GM18873 (cell line): ENCODE data around the gene MYL2.
"Not testable (repeated sequence)": the region's sequence is repeated elsewhere in the genome, so short reads cannot be mapped to it uniquely, and the experiment has no call there.

Experiments
- ATAC-seq: cut with Tn5 transposase; IDR thresholded peaks from one replicate; pipeline ENCODE4 v1.9.1; 2021; ENCODE audit warnings: mild to moderate bottlenecking, moderate library complexity, moderate number of reproducible peaks; ENCODE audit not compliant: unreplicated experiment, low FRiP score

MYL2 gene, protein sequence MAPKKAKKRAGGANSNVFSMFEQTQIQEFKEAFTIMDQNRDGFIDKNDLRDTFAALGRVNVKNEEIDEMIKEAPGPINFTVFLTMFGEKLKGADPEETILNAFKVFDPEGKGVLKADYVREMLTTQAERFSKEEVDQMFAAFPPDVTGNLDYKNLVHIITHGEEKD

DNA sequence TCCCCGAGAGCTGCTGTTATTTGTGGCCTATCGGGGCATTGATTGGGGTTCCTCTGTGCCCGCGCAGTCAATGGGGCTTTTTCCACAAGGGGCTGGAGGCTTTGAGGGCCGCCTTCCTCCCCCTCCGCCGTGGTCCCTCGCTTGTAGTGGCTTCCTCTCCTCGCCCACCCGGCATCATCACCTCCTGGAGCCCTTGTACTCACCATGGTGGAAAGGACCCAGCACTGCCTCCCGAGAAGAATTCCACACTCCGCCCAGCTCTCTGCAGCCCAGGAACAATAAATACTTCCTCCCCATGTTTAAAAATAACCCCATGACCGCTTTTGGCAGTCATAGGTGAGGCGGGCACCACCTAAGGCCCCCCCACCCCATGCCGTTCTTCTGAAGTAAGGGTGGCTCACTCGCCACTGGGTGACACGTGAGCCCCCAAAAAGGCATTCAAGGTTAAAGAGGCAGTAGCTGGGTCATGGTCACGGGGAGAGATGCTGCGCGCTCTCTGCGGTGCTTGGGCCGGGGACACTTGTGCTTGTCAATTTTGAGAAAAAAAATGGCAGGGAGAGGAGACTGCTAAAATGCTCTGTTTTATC, at the start of gene MYL2:
Gene MYL2, minus strand, starts transcription at position 256 of the 587 bp plus-strand sequence. Its CDS starts 50 bp downstream, at position 206.
- ATAC-seq = no peak

DNA sequence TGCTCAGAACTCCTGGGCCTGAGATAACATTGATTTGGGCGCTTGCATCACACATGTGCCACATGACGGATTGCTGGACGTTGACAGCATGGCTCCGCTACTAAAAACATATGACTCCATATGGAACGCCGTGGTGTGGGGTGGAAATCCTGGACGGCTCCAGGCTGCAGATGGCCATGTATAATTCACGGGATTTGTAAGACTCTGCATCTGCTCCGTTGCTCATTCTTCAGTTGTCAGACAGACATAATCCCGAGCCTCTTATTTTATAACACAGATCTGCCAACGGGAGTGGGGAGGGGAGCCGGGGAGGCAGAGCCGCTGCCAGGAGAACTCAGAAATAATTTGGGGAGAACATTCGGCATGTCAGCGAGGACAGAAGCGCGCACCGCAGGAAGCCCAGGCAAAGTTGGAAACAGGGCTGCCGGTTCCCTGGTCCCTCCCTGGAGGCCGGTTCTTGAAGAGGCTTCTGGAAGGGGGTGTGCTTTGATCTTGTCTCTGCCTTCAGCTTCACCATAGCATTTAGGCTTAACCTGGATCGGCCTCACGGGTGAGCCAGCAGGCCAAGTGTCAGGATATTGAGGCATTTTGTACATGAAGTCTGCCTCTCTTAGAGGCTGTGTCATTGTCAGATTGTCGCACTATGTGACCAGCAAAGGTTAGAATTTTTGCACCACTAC, 45.8 kb upstream of the MYL2 start:
- no peak for ATAC-seq

DNA sequence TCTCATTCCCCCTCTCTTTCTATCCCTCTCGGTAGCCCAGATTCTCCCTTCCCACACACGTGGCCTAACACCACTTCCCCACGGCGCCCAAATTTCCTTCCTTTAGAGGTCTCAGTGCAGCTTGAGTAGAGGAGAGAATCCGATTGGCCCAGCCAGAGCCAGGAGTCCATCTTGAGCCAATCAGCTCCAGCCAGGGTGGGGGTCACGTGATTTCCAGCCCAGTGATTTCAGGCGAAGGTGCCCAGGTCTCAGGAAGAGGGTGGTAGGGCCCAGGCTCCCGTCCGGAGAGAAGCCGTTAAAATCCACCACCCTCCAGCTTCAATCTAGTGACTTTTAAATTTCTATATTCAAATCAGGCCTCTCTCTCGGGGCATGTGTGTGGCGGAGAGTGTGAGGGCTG, 45.2 kb upstream of the MYL2 start:
- ATAC-seq = no peak

DNA sequence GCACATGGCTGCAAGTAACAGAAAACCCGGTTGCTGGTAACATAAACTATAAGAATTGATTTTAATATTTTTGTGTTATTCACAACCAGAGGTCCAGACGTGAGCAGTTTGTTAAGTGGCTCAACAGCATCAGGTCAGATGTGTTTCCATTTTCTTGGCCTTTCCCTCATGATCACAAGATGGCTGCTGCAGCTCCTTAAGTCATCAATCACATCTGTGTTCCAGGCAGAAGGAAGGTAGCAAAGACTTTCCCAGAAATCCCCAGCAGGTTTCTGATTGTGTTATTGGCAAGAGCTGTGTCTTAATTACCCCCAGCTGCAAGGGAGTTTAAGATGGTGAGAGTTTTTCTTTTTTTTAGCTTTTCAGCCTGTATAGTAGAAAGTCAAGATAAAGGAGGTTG, 40.4 kb upstream of the MYL2 start:
- ATAC-seq = no peak

DNA sequence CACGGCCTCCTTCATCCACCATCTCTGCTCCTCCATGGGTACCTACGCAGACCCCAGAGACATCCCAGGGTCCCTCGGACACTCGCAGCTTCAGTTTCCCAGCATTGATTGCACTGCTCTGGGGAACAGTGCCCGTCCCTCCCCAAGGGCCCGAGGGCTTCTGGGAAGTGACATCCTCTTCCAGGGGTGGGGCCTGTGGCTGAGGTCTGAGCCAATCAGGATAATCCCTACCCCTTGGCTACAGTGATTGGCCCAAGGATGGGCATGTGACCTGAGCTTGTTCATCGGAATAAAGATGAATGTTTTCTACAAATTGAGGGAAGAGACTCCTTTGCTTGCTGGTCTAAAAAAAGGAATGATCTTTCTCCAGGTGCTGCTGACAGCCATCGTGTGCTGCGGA, 37.3 kb upstream of the MYL2 start:
- ATAC-seq = no peak

DNA sequence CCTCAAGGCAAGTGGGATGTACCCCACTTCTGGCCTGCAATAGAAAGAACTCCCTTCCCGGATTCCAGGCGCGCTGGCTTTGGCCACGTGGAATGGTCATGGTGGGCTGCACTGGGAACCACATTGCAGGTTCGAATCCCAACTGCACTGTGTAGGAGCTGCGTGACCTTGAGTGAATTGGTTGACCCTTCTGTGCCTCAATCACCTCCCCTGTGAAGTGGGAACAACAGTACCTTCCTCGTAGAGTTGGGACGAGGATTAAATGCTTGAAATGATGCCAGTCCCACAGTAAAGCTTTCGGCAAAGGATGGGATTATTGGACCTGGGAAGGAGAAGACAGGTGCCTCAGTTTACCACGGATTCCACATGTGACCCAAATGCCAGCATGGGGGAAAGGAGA, 36.8 kb upstream of the MYL2 start:
- no peak for ATAC-seq

DNA sequence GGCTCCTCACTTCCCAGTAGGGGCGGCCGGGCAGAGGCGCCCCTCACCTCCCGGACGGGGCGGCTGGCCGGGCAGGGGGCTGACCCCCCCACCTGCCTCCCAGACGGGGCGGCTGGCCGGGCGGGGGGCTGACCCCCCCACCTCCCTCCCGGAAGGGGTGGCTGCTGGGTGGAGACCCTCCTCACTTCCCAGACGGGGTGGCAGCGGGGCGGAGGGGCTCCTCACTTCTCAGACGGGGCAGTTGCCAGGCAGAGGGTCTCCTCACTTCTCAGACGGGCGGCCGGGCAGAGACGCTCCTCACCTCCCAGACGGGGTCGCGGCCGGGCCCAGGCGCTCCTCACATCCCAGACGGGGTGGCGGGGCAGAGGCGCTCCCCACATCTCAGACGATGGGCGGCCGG, 30.5 kb upstream of the MYL2 start:
- not testable (repeated sequence) for ATAC-seq

DNA sequence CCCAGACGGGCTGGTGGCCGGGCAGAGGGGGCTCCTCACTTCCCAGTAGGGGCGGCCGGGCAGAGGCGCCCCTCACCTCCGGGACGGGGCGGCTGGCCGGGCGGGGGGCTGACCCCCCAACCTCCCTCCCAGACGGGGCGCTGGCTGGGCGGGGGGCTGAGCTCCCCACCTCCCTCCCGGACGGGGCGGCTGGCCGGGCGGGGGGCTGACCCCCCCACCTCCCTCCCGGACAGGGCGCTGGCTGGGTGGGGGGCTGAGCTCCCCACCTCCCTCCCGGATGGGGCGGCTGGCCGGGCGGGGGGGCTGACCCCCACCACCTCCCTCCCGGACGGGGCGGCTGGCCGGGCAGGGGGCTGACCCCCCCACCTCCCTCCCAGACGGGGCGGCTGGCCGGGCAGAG, 30.1 kb upstream of the MYL2 start:
- ATAC-seq = not testable (repeated sequence)

DNA sequence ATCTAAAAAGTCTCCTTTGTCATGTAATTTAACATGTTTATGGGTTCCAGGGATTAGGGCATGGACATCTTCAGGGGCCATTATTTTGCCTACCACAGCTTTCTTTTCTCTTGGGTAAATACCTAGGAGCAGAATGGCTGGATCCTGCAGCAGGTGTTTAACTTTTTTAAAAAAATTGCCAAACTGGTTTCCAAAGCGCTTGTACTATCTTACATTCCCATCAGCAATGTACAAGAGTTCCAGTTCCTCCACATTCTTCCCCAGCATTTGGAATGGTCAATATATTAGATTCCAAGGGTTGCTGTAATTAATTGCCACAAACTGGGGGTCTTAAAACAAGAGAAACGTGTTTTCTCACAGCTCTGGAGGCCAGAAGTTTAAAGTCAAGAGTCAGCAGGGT, 27.7 kb upstream of the MYL2 start:
- no peak for ATAC-seq

DNA sequence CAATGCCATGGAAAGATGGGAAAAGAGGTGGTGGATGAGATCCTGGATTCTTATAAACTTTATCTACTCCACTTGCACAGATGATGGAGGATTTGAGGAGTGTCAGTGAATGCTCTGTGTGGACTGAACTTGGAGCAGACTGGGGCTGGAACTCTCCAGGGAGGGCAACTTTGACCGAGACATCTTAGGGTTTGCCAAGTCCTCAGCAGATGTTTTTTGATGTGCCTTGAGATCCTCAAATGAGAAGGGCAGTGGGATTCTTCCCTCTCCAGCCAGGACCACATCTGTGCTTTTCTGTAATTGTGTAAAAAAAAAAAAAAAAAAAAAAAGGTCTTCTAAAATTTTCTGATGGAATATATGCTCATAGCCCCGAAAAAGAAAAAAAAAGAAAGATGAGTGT, 23.0 kb upstream of the MYL2 start:
- ATAC-seq = no peak

DNA sequence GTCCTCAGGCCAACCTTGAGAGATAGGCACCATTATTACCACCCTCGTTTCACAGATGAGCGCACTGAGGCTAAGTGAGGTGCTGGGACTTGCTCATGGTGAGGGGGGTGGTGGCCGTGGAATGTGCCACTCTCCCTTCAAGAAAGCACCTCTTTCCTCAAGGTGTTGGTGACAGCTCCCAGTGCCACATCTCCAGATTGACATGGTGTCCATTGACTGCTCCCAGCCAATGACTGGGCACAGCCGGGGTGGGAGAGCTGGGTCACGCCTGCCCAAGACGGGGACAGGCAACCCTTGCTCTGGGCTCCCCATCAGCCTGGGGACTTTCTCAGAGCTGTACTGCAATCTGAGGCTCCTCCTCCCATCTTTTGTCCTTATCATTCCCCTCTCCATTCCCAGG, 21.0 kb upstream of the MYL2 start:
- ATAC-seq = no peak

DNA sequence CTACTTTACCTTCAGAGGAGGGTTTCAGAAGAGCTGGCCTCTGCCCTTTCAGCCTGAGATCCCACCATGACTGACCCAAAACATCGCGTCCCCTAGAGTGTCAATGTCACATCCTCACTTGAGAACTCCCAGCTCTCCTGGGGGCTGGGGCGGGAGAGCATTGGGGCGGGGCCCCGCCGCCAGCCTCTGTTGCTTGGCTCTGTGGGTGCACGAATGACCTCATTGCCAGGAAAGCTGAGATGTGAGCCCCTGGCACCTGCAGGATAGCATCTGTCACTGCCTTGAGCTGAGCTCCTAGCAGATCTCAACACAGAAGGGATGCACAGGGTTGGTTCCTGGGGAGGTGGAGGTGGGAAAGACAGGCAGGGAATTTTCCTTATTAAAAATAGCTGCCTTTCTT, 20.6 kb upstream of the MYL2 start:
- ATAC-seq = no peak

DNA sequence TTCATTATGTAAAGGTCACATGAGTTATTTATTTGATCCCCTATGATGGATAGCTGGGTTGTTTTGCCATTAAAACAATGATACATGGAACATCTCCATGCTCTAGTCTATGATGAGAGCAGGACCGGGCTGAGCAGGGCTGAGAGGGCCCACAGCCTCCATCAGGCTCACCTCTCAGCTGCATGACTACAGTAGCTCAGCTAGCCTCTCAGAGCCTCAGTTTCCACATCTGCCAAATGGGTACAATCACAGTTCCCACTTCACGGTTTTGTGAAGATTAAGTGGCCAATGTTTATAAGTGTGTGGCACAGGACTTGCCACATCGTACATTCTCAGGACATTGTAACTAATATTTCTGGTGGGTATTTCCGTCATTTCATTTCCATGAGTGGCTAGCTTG, 19.9 kb upstream of the MYL2 start:
- ATAC-seq = no peak

DNA sequence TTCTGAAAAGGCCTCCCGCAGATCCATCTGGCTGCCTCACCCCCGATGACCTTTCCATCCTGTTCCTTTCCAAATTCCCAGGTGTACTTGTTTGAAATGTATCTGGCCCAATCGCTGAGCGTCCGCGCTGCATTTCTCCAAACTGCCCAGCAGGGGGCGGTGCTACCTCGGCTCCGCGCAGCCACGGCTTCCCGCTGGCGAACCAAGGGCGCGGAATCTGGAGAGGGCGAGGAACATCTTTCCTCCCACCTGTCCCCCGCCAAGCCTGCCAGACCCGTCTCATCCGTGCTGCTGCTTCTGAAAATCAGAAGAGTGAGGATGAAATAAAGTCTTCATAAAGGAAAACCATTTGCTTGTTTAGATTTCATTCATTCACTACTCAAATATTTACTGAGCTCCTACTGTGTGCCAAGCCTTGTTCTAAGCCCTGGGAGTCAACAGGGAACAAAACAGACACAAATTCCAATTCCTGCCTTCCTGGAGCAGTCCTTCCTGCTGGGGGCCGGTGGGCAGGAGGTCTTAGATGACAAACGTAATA, 16.8 kb upstream of the MYL2 start:
- no peak for ATAC-seq

DNA sequence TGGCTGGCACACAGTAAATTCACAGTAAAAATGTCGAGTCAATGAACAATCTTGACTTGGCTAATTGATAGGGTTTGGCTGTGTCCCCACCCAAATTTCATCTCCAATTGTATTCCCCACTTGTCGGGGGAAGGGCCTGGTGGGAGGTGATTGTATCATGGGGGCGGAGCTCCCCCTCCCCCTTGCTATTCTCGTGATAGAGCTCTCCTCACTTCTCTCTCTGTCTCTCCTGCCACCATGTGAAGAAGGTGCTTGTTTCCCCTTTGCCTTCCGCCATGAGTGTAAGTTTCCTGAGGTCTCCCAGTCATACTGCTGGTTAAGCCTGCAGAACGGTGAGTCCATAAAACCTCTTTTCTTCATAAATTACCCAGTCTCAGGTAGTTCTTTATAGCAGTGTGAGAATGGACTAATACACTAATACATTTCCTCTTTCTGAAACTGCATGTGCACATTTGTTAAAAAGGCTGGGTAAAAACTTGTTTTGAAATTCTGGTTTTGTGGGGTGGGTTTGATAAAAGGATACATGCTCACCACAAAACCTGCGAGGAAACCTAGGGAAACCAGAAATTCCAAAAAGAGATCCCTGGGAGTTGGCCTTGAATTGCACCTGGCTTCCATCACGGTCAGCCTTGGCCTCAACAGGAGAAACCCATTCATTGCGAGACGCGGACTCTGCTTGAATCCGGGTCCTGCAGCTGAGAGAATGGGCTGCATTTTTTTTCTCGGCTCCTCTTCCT, 16.2 kb upstream of the MYL2 start:
- ATAC-seq = no peak

DNA sequence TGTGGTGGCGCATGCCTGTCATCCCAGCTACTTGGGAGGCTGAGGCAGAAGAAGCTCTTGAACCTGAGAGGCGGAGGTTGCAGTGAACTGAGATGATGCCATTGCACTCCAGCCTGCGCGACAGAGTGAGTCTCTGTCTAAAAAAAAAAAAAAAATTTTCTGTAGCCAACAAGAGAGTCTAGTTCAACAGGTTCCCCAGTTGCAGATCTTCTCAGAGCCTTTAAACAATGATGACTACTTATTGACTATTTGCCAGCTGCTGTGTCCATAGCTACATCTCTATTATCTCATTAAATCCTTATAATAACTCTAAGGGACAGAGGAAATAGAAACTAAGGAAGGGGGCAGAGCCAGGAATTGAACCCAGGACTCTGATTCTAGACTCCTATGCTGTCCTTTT, 15.2 kb upstream of the MYL2 start:
- ATAC-seq = no peak

DNA sequence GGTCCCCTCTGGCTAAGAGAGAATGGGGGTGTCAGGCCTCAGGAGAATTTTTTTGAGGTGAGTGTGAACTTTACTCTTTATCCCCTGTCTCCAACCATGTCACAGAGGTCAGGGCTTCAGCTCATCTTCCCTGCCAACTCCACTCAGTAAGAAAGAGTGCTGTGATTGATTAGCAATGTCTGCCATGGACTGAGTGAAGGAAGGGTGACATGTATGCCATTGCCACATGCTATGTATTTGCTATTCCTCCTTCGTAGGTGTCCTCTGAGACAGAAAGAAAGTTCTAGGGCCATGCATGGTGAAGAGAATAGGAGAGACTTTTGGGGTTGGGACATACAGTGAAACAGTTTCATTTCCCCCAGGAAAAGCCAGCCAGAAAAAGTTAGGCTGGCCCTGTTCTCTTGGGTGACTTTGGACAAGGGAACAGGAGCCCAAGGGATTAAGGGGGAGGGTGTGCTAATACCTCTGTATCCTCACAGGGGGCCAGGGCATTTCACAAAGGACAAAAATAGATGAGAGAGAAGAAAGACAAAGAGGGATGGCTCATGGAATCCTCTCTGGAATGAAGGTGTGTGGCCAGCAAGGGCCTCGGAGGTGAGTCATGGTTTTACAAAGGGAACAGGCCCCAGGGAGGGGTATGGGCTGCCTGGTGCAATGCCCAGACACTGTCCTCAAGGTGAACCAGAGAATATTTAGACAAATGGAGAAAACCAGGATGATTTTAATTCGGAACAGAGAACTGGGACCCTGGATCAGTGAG, 13.9 kb upstream of the MYL2 start:
- no peak for ATAC-seq

DNA sequence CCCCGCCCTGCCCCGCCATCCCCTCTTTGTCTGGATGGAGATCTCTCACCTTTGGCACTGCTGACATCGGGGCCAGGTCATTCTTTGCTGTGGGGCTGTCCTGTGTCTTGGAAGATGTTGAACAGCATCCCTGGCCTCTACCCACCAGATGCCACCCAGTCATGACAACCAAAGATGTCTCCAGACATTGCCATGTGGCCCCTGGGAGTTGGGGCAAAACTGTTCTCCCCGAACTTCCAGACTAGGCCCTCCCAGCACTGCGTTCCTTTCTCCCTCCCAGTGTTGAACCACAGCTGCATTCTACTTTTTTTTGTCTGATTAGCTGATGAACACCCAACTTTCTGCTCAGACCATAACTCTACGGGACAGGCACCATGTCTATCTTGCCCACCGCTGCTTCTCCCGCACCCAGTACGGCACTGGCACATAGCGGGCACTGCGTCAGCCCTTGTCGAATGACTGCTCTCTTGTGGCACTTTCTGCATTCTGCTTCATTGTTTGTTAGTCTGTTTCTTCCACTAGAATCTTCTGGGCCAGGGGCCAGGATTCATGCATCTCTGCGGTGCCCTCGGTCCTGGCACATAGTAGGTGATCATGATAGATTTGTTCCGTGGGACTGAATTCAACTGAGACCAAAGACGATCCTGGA, 13.1 kb upstream of the MYL2 start:
- ATAC-seq = no peak

DNA sequence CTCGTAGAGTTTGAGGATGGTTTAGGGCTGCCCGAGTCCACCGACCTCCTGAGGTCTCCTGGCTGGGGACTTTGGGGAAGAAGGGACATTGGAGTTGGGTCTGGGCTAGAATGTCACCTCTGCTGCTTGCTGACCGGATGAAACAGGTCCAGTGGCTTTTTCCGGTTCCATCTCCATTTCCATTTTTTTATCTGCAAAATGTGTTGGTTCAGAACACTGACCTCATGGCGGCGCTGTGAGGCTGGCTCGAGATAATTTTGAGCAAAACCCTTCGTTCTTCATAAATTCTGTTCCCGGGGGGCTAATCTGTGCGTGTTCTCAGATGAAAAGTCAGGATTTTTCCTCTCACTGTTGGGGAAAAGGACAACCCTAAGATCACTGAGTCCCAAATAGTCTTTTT, 11.7 kb upstream of the MYL2 start:
- ATAC-seq = no peak

DNA sequence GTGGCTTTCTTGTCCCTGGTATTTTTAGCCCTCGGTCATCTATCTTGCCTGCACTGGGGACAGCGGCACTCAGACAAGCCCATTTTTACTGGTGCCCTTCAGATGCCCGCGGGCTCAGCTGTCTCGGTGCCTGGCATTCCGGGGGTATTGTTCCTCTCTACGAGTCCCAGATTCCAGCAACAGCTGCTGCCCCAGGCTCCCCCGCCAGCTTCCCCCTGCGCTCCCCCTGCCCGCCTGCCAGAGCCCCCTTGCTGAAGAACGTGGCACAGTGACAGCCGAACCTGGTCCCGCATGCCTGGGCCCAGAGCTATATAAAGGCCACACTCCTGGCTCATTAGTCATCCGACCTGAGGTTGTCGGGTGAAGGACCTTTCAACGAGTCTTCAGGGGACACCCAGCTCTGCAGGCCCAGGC, 10.9 kb upstream of the MYL2 start:
- no peak for ATAC-seq
